ENCODE measurements around the gene PACS2.

Gene PACS2

GRCh38 chr14:105354541-105354940 lies 40.0 kb downstream of the PACS2 start:
- Histone ChIP-seq H3K27ac (no peak overlapping the region), H3K9ac (no peak overlapping the region), H3K4me1 (ENCODE audit: low read depth, poor library complexity, severe bottlenecking) (peaks cover 6% of the 10 kb centered on the region), H3K27me3 (ENCODE audit: insufficient read depth, low read depth) (no peaks in the 10 kb centered on the region), H2AFZ (ENCODE audit: low read depth) (no peak overlapping the region), H4K20me1 (ENCODE audit: insufficient read depth) (no peaks in the 10 kb centered on the region), H3K36me3 (ENCODE audit: insufficient read depth) (no peaks in the 10 kb centered on the region), H3K79me2 (ENCODE audit: insufficient read depth, low read depth) (no peaks in the 10 kb centered on the region), H3K4me2 (no peak overlapping the region), H3K4me3 (IDR thresholded peaks at IDR 0.05; ENCODE audit: insufficient read depth, low read depth, low read length) (no peak overlapping the region)
- TF ChIP-seq CTCF (conservative IDR thresholded peaks at IDR 0.05; ENCODE audit: low read depth, low read length), result no peak

- Histone ChIP-seq H3K4me2 (no peak overlapping the region), H3K27me3 (ENCODE audit: insufficient read depth, low read depth) (no peaks in the 10 kb centered on the region), H3K4me3 (IDR thresholded peaks at IDR 0.05; ENCODE audit: insufficient read depth, low read depth, low read length) (no peak overlapping the region), H3K4me1 (ENCODE audit: low read depth, poor library complexity, severe bottlenecking) (peaks cover 6% of the 10 kb centered on the region), H2AFZ (ENCODE audit: low read depth) (no peak overlapping the region), H3K79me2 (ENCODE audit: insufficient read depth, low read depth) (no peaks in the 10 kb centered on the region), H4K20me1 (ENCODE audit: insufficient read depth) (no peaks in the 10 kb centered on the region), H3K36me3 (ENCODE audit: insufficient read depth) (no peaks in the 10 kb centered on the region), H3K27ac (no peak overlapping the region), H3K9ac (no peak overlapping the region)
- no peak for TF ChIP-seq CTCF (conservative IDR thresholded peaks at IDR 0.05; ENCODE audit: low read depth, low read length)
Observed at GRCh38 chr14:105355049-105355575, 40.6 kb downstream of the PACS2 start.

DNA sequence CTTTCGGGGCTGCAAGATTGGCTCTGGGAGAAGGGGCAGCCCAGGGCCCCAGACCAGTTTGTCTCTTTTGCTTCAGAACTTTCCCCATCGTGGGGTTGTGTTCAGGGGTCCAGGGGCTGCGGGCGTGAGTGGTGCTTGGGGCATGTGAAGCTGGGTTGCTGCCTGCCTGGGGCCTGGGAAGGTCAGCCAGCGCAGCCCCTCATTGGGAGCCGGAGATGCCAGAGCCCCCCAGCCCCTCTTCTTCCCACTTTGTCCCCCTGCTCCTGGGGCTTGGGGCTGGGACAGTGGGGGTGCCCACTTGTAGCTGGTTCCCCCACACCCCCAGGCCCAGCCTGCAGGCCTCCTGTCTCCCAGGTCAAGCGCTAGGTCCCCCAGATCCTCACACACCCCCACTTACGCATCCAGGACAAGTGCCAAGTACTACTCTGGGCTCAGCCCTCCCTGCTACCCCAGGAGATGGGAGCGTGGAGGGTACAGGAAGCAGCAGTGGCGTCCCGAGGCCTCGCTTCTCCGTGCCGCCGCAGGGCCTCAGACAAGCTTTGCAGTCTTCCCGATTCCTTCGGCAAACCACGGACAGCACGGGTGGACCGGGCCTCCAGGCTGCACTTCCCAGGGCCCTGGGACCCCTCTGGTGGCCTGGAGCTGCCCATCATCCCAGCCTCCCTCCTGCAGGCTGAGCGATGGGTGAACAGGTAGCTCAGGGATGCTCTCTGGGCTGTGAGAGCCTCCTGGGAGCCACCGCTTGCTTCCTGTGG lies 41.5 kb downstream of the PACS2 start:
- no peaks in the 10 kb centered on the region for H3K79me2 ChIP-seq (ENCODE audit: insufficient read depth, low read depth)
- H4K20me1 ChIP-seq (ENCODE audit: insufficient read depth), result no peaks in the 10 kb centered on the region
- no peaks in the 10 kb centered on the region for H3K27me3 ChIP-seq (ENCODE audit: insufficient read depth, low read depth)
- no peak overlapping the region for H3K27ac ChIP-seq
- H3K4me3 ChIP-seq (IDR thresholded peaks at IDR 0.05; ENCODE audit: insufficient read depth, low read depth, low read length), result no peak overlapping the region
- H3K36me3 ChIP-seq (ENCODE audit: insufficient read depth), result no peaks in the 10 kb centered on the region
- no peak overlapping the region for H2AFZ ChIP-seq (ENCODE audit: low read depth)
- peaks cover 6% of the 10 kb centered on the region for H3K4me1 ChIP-seq (ENCODE audit: low read depth, poor library complexity, severe bottlenecking)
- H3K4me2 ChIP-seq, result no peak overlapping the region
- no peak overlapping the region for H3K9ac ChIP-seq
- no peak for TF ChIP-seq CTCF (conservative IDR thresholded peaks at IDR 0.05; ENCODE audit: low read depth, low read length)

GRCh38 chr14:105356927-105357326 lies 42.4 kb downstream of the PACS2 start:
- TF ChIP-seq CTCF (conservative IDR thresholded peaks at IDR 0.05; ENCODE audit: low read depth, low read length), result no peak
- Histone ChIP-seq H3K79me2 (ENCODE audit: insufficient read depth, low read depth) (no peaks in the 10 kb centered on the region), H2AFZ (ENCODE audit: low read depth) (no peak overlapping the region), H3K27ac (no peak overlapping the region), H3K4me3 (IDR thresholded peaks at IDR 0.05; ENCODE audit: insufficient read depth, low read depth, low read length) (no peak overlapping the region), H3K9ac (no peak overlapping the region), H3K27me3 (ENCODE audit: insufficient read depth, low read depth) (no peaks in the 10 kb centered on the region), H3K36me3 (ENCODE audit: insufficient read depth) (no peaks in the 10 kb centered on the region), H3K4me1 (ENCODE audit: low read depth, poor library complexity, severe bottlenecking) (peaks cover 2% of the 10 kb centered on the region), H3K4me2 (no peak overlapping the region), H4K20me1 (ENCODE audit: insufficient read depth) (no peaks in the 10 kb centered on the region)

Measured in KMS-11 (cell line).